GM13976 (cell line): ENCODE data around the gene PCED1B.

Experiments used
- DNase-seq: peaks from one replicate; pipeline ENCODE4 v3.0.0; 2012; ENCODE audit warnings: low spot score
- in situ Hi-C: fragments of 300-500 bp; cut with MboI; formaldehyde crosslinking; loops from one replicate; pipeline ENCODE4 v1.12.0; 2022; ENCODE audit warnings: low sequenced_read_pairs, mixed read lengths, inconsistent platforms; ENCODE audit not compliant: unreplicated experiment
- TF ChIP-seq, protein P1 (sequence below): IDR thresholded peaks from 2 replicates; pipeline ENCODE4 v1.5.1; 2012; ENCODE audit warnings: borderline replicate concordance, mild to moderate bottlenecking; ENCODE audit not compliant: insufficient read depth; ENCODE audit errors: extremely low read depth, missing control alignments, control extremely low read depth

PCED1B gene

DNA sequence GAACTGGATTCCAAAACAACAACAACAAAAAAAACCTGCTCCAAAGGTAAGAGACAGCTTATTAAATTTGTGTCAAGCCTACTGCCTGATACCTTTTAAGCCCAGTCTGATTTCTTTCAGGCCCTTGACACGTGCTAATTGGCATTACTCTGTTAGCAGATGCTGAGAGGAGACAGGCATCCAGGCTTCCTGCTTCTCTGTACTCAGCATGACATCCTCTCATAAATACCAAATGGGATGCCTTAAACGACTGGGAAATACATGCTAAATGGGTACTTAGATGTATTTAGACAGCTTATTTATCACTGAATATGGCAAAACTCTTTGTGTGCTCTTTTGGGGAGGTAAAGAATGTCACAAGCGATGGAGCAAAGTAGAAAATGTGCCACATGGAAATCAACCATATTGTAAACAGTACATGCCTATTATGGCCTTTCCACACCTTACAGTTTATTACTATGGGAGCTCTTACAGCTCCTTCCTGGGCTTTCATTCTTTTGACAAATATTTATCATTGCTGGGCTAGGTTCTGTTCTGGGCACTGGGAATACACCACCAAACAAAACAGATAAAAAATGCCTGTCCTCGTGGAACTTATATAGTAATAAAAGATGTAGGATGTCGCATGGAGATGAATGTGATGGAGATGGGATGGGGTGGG, 11.5 kb upstream of the PCED1B start:
- TF ChIP-seq, protein P1, sequence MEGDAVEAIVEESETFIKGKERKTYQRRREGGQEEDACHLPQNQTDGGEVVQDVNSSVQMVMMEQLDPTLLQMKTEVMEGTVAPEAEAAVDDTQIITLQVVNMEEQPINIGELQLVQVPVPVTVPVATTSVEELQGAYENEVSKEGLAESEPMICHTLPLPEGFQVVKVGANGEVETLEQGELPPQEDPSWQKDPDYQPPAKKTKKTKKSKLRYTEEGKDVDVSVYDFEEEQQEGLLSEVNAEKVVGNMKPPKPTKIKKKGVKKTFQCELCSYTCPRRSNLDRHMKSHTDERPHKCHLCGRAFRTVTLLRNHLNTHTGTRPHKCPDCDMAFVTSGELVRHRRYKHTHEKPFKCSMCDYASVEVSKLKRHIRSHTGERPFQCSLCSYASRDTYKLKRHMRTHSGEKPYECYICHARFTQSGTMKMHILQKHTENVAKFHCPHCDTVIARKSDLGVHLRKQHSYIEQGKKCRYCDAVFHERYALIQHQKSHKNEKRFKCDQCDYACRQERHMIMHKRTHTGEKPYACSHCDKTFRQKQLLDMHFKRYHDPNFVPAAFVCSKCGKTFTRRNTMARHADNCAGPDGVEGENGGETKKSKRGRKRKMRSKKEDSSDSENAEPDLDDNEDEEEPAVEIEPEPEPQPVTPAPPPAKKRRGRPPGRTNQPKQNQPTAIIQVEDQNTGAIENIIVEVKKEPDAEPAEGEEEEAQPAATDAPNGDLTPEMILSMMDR: no peak
- in situ Hi-C loops: no loop called here
- no peak for DNase-seq

DNA sequence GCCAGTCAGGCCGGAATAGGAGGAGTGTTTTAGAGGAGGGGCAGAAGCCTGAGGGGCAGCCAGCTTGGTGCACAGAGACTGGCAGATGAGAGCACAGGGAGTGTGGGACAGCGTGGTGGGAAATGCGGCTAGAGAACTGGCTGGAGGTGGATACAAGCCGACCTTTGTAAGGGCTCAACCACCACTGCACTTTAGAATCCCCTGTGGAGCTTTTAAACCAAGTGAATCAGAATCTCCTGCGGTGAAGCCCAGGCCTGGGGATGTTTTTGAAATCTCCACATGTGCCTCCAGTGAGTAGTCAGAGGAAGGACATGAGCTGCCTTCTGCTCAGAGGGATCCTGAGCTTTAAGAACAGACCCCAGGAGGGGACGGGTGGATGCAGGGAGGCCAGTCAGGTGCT, 10.9 kb upstream of the PCED1B start:
- TF ChIP-seq, protein P1: no peak
- in situ Hi-C loops: no loop called here
- no peak for DNase-seq

DNA sequence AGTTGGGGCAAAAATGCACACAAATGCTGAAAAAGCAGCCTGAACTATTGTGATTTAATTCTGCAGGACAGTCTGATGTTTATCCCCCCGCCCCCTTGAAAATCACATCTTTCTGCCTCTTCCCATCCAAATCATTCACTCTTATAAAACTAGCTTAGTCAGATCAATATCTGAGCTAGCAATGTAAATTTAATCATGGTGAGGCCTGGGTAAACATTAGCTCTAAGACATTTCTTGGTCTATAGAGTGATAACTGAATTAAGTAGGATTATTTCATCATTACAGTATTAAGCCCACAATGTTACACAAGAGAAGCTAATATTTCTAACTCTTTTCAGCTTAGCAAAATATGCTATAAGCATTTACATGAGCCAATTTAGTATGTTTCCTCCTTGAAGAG, 9.1 kb upstream of the PCED1B start:
- DNase-seq: no peak
- in situ Hi-C loops: no loop called here

DNA sequence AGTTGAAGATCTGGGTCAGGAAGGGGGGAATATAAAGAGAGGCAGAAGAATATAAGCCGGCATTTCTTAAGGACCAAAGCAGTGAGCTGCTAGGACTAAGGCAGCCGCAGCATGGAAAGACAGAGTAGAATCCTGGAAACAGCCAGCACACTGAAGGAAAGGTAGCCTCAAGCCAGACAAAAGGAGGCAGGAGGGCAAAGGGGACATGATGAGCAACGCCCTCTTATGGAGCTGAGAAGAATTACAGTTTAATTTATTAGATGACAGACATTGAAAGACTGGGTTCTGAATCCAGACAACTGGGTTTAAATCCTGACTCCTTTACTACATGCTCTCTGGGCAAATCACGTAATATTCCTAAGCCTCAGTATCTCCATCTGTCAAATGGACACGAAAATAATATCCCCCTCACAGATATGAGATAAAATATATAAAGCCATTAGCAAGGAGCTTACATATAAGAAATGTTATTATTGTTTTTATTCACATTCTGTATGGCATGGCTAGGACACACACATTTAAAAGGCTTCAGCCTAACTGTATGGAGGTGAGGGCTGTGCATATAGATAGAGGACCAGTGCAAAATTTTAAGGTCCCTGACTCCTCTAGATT, 8.1 kb upstream of the PCED1B start:
- in situ Hi-C loops: no loop called here
- no peak for DNase-seq

More for the DNA sequence above, 9.1 kb upstream of the PCED1B start:
- TF ChIP-seq, protein P1: no peak

DNA sequence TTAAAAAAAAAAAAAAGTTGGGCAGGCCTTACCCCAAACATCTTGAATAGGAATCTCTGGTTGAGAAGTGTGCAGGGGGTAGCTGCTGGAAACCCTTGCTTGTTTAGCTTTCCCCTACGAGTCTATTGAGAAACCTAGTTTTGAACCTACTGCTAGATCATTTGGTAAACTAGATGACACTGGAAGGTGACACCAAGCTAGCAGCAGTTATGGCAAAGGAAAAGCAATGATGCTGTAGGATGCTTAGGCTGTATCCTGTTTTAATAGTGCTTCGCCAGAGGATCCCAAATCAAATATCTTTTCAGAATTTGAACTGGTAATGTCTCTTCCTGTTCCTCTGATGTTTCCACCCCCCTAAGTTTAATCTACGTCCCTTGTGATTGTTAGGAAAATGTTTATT, 5.5 kb upstream of the PCED1B start:
- TF ChIP-seq, protein P1: no peak
- DNase-seq: no peak
- in situ Hi-C loops: no loop called here

More for the DNA sequence above, 8.1 kb upstream of the PCED1B start:
- TF ChIP-seq, protein P1: peak; percentile 21

DNA sequence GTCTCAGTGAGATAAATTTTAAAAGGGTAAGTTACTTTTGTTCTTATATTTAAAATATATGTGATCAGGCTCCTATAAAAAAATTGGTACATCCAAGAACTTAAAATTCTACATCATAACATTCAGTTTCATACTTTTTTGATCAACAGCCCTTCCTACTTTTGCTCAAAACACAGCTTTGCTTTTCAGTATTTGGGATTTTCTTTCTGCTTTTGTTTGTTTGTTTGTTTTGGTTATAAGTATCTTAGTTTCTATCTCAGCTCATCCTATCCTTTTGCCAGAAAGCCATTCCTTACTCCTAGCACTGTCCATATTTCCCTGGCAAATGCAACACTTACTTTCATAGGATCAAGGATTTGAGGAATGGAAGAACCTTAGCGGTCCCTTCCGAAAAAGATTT, 4.7 kb upstream of the PCED1B start:
- DNase-seq: no peak
- TF ChIP-seq, protein P1: no peak
- in situ Hi-C loops: no loop called here
